CD4-positive, CD25-positive, alpha-beta regulatory T cell (primary cell): ENCODE data around the gene CARM1. TPM values are rescaled to one million over a fixed set of nuclear protein-coding genes. Genes with fewer than 3 reads are reported as not detected.
"Not testable (repeated sequence)": the region's sequence is repeated elsewhere in the genome, so short reads cannot be mapped to it uniquely, and the experiment has no call there.

ENCODE experiments used
- ATAC-seq, 2 donors: fragments of 150-1000 bp; cut with Tn5 transposase; one replicate each; pipeline ENCODE4 v1.10.0; 2021; ENCODE audit warnings: low read depth in 2 of 2, moderate number of reproducible peaks in 2 of 2, moderate library complexity in 1 of 2
- DNase-seq, 3 donors: peaks; one replicate each; pipeline versions ENCODE4 v3.0.0 to v3.0.0-alpha.2; 2012 to 2022; ENCODE audit warnings: mixed read lengths in 1 of 3
- H3K27ac ChIP-seq: one replicate; pipeline ENCODE4 v1.7.0; 2013; ENCODE audit warnings: mild to moderate bottlenecking, low read length; ENCODE audit not compliant: insufficient read depth, poor library complexity, severe bottlenecking
- H3K27me3 ChIP-seq: one replicate; pipeline ENCODE4 v1.7.0; 2013; ENCODE audit warnings: low read length; ENCODE audit not compliant: control insufficient read depth, insufficient read depth
- H3K36me3 ChIP-seq: one replicate; pipeline ENCODE4 v1.7.0; 2013; ENCODE audit warnings: mild to moderate bottlenecking, low read length, moderate library complexity; ENCODE audit not compliant: control insufficient read depth, insufficient read depth
- H3K4me1 ChIP-seq: 2 replicates; pipeline ENCODE4 v1.7.0; 2013; ENCODE audit warnings: mild to moderate bottlenecking, low read length; ENCODE audit not compliant: insufficient read depth, control insufficient read depth, poor library complexity, severe bottlenecking
- H3K4me3 ChIP-seq: one replicate; pipeline ENCODE4 v1.7.0; 2013; ENCODE audit warnings: low read depth, mild to moderate bottlenecking, low read length, moderate library complexity
- H3K9me3 ChIP-seq, 2 experiments: 1 replicate in 1 of 2; 2 replicates in 1 of 2; pipeline ENCODE4 v1.7.0; 2013; ENCODE audit warnings: low read length in 2 of 2, mild to moderate bottlenecking in 1 of 2, moderate library complexity in 1 of 2; ENCODE audit not compliant: control insufficient read depth in 2 of 2
- H3K27ac Mint-ChIP-seq, 3 donors: one replicate each; pipeline ENCODE4 v1.8.0; 2020 to 2022; ENCODE audit warnings: mild to moderate bottlenecking in 3 of 3, mixed read lengths in 3 of 3, moderate library complexity in 2 of 3
- H3K27me3 Mint-ChIP-seq: one replicate; pipeline ENCODE4 v1.8.0; 2022; ENCODE audit warnings: mild to moderate bottlenecking, mixed read lengths
- H3K36me3 Mint-ChIP-seq: one replicate; pipeline ENCODE4 v1.8.0; 2020; ENCODE audit warnings: mixed read lengths
- H3K4me1 Mint-ChIP-seq, 4 donors: one replicate each; pipeline ENCODE4 v1.8.0; 2020 to 2022; ENCODE audit warnings: mixed read lengths in 4 of 4, mild to moderate bottlenecking in 1 of 4
- H3K4me3 Mint-ChIP-seq, 4 donors: one replicate each; pipeline ENCODE4 v1.8.0; 2020 to 2022; ENCODE audit warnings: mild to moderate bottlenecking in 4 of 4, mixed read lengths in 4 of 4, moderate library complexity in 3 of 4
- H3K9me3 Mint-ChIP-seq, 7 donors: one replicate each; pipeline ENCODE4 v1.8.0; 2020 to 2022; ENCODE audit warnings: mixed read lengths in 7 of 7, mild to moderate bottlenecking in 3 of 7, moderate library complexity in 2 of 7
- polyA plus RNA-seq, 4 donors: library from polyadenylated mRNA; unstranded; fragments of 300-500 nt; fragmentation: Illumina TruSeq; gene quantifications; one replicate each; pipeline ENCODE4 v1.2.3, GENCODE V29; 2021
- total RNA-seq: library from RNA; stranded (reverse); gene quantifications from one replicate; pipeline ENCODE4 v1.2.3, GENCODE V29; 2022

The CARM1 gene
- total and polyA plus RNA-seq, 5 donors from 2014 or later = 0.39 to 26.0 (median 0.59) TPM

GRCh38 chr19:10943412-10943811 lies 72.1 kb downstream of the CARM1 start:
- H3K36me3 Mint-ChIP-seq, DNase-seq, H3K27ac Mint-ChIP-seq, H3K4me3 ChIP-seq, H3K4me3 Mint-ChIP-seq, ATAC-seq, H3K4me1 ChIP-seq, H3K36me3 ChIP-seq, H3K27me3 Mint-ChIP-seq, H3K4me1 Mint-ChIP-seq, H3K9me3 Mint-ChIP-seq, H3K27ac ChIP-seq, H3K9me3 ChIP-seq, H3K27me3 ChIP-seq: not testable (repeated sequence)

DNA sequence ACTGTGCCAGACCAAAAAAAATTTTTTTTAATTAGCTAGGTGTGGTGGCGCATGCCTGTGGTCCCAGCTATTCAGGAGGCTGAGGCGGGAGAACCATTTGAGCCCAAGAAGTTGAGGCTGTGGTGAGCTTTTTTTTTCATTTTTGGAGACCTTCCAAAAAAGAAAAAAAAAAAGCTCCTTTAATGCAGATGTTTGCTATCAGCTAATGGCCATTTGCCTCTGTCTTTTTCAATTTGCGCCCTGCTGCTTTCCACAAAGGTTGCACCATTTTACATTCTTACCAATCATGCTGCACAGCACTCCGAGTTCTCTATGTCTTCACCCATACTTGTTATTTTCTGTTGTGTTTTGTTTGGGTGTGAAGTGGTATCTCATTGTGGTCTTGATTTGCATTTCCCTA lies 73.9 kb downstream of the CARM1 start:
- ATAC-seq (no peak), DNase-seq (no peak)
- H3K4me3 ChIP-seq = no peak overlapping the region
- H3K36me3 ChIP-seq = no peaks in the 10 kb centered on the region
- Mint-ChIP-seq H3K27me3 (no peaks in the 10 kb centered on the region), H3K36me3 (no peaks in the 10 kb centered on the region), H3K27ac (no peak overlapping the region), H3K9me3 (no peaks in the 10 kb centered on the region), H3K4me1 (peaks cover 3 to 7% (median 6%) of the 10 kb centered on the region in 4 donors), H3K4me3 (no peak overlapping the region)
- no peak overlapping the region for H3K27ac ChIP-seq
- no peaks in the 10 kb centered on the region for H3K4me1 ChIP-seq
- no peaks in the 10 kb centered on the region for H3K9me3 ChIP-seq
- H3K27me3 ChIP-seq = no peaks in the 10 kb centered on the region

DNA sequence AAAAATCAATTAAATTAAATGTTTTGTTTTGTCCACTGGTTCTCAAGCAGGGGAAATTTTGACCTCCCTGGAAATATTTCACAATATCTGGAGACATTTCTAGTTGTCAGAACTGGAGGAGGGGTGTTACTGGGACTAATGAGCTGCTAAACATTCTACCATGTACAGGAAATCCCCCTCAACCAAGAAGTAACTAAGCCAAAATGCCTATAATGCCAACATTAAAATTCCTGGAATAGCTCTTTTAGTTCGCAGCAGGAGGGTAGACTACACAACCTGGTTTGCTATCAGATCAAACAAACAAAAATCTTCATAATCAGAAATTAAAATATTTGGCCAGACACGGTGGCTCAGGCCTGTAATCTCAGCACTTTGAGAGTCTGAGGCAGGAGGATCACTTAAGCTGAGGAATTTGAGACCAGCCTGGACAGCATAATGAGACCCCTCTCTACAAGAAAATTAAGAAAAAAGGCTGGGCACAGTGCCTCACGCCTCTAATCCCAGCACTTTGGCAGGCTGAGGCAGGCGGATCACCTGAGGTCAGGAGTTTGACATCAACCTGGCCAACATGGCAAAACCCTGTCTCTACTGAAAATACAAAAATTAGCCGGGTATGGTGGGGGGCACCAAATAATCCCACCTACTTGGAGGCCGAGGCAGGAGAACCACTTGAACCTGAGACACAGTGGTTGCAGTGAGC lies 75.8 kb downstream of the CARM1 start:
- no peak overlapping the region for H3K27ac ChIP-seq
- Mint-ChIP-seq H3K4me1 (peaks cover 1 to 4% (median 2%) of the 10 kb centered on the region in 4 donors), H3K36me3 (no peaks in the 10 kb centered on the region), H3K27me3 (no peaks in the 10 kb centered on the region), H3K9me3 (no peaks in the 10 kb centered on the region), H3K27ac (no peak overlapping the region), H3K4me3 (no peak overlapping the region)
- no peaks in the 10 kb centered on the region for H3K36me3 ChIP-seq
- H3K27me3 ChIP-seq = no peaks in the 10 kb centered on the region
- DNase-seq (no peak), ATAC-seq (no peak)
- no peaks in the 10 kb centered on the region for H3K4me1 ChIP-seq
- H3K4me3 ChIP-seq = no peak overlapping the region
- no peaks in the 10 kb centered on the region for H3K9me3 ChIP-seq

DNA sequence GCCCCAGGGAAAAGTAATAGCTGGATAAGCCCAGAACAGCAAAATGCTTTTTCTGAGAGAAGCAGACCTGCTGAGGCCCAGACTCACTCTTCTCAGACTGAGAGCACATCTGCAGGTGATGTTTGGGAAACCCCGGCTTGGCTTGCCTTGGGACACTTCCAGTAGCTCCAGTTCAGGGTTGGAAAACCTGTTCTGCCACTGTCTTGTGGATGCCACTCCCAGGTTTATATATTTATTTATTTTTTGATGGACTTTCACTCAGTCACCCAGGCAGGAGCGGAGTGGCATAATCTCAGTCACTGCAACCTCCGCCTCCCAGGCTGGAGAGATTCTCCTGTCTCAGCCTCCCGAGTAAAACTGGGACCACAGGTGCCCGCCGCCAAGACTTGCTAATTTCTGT lies 81.5 kb downstream of the CARM1 start:
- Histone ChIP-seq H3K27ac (no peak overlapping the region), H3K4me3 (no peak overlapping the region), H3K27me3 (no peaks in the 10 kb centered on the region), H3K36me3 (no peaks in the 10 kb centered on the region), H3K9me3 (no peaks in the 10 kb centered on the region), H3K4me1 (no peaks in the 10 kb centered on the region)
- H3K9me3 Mint-ChIP-seq = no peaks in the 10 kb centered on the region
- DNase-seq = no peak
- no peak for ATAC-seq
- no peaks in the 10 kb centered on the region for H3K36me3 Mint-ChIP-seq
- H3K4me1 Mint-ChIP-seq = no peaks in the 10 kb centered on the region
- no peak overlapping the region for H3K27ac Mint-ChIP-seq
- H3K27me3 Mint-ChIP-seq = no peaks in the 10 kb centered on the region
- H3K4me3 Mint-ChIP-seq = no peak overlapping the region

GRCh38 chr19:10959277-10959968 lies 88.1 kb downstream of the CARM1 start:
- not testable (repeated sequence) for H3K27me3 Mint-ChIP-seq, H3K27me3 ChIP-seq, H3K9me3 Mint-ChIP-seq, H3K36me3 Mint-ChIP-seq, H3K9me3 ChIP-seq, H3K4me3 ChIP-seq, DNase-seq, ATAC-seq, H3K36me3 ChIP-seq
- peak overlapping the region; percentile 32 to 98 (median 88) for H3K4me3 Mint-ChIP-seq
- Histone ChIP-seq H3K4me1 (peaks cover 35% of the 10 kb centered on the region), H3K27ac (peak overlapping the region; percentile 90)
- peaks cover 10 to 39% (median 23%) of the 10 kb centered on the region in 4 donors for H3K4me1 Mint-ChIP-seq
- H3K27ac Mint-ChIP-seq = peak overlapping the region in 2 of 3 donors; percentile 82 to 94

DNA sequence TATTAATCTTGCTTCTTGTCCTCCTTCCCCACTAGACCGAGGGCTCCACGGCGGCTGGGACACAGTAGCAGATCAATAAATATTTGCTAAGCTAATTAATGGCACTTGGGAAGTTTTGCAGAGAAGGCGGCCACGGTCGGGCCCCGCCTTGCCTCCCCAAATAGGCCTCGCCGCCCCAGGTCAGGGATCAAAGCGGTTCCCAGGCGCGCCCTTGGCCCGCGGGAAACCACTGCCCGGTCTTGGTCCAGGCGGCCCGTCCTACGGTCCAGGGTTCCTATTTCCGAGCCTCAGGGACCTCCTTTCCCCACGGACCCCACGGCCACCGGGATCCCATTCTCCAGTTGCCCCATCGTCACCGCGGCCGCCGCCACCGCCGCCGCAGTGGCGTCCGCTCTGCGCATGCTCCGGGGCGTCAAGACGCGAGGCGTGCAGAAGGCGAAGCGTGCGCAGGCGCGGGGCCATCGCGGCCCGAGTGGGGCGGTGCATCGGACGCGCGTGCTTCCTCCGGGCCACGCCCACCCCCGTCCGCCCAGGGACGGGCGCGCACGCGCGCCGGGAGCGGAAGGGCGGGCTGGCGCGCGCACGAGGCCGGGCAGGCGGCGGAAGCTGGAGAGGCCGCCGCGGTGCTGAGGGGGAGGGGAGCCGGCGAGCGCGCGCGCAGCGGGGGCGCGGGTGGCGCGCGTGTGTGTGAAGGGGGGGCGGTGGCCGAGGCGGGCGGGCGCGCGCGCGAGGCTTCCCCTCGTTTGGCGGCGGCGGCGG lies 89.1 kb downstream of the CARM1 start, which contains the start of gene SMARCA4:
Gene SMARCA4, plus strand, starts transcription at position 717 of the 759 bp plus-strand sequence. CDS start 23,122 bp downstream, outside the sequence.
- H3K4me1 Mint-ChIP-seq = peaks cover 14 to 49% (median 28%) of the 10 kb centered on the region in 4 donors
- no peaks in the 10 kb centered on the region for H3K9me3 ChIP-seq
- peak; percentile 82 to 85 for ATAC-seq
- peaks cover 38% of the 10 kb centered on the region for H3K4me1 ChIP-seq
- peak within 1 kb of the TSS; percentile 82 to 94 (median 93) for H3K27ac Mint-ChIP-seq
- peak within 1 kb of the TSS; percentile 90 to 98 (median 95) for H3K4me3 Mint-ChIP-seq
- DNase-seq = peak; percentile 97 to 98 (median 97)
- H3K27me3 Mint-ChIP-seq = peaks cover 4% of the 10 kb centered on the region
- no peaks in the 10 kb centered on the region for H3K9me3 Mint-ChIP-seq
- H3K36me3 Mint-ChIP-seq = peaks cover 3% of the 10 kb centered on the region
- no peaks in the 10 kb centered on the region for H3K36me3 ChIP-seq
- H3K27ac ChIP-seq = peak within 1 kb of the TSS; percentile 90
- no peaks in the 10 kb centered on the region for H3K27me3 ChIP-seq
- H3K4me3 ChIP-seq = peak within 1 kb of the TSS; percentile 86

GRCh38 chr19:10961073-10961860 lies 89.9 kb downstream of the CARM1 start:
- H3K4me1 ChIP-seq = peaks cover 38% of the 10 kb centered on the region
- H3K4me1 Mint-ChIP-seq = peaks cover 18 to 52% (median 31%) of the 10 kb centered on the region in 4 donors
- peak; percentile 18 to 29 for ATAC-seq
- no peaks in the 10 kb centered on the region for H3K36me3 ChIP-seq
- H3K27ac ChIP-seq = peak overlapping the region; percentile 67
- no peaks in the 10 kb centered on the region for H3K27me3 ChIP-seq
- peak overlapping the region; percentile 63 to 93 (median 88) for H3K27ac Mint-ChIP-seq
- H3K27me3 Mint-ChIP-seq = peaks cover 4% of the 10 kb centered on the region
- no peaks in the 10 kb centered on the region for H3K9me3 ChIP-seq
- H3K4me3 ChIP-seq = peak overlapping the region; percentile 86
- H3K4me3 Mint-ChIP-seq = peak overlapping the region; percentile 84 to 97 (median 92)
- DNase-seq = peak in 2 of 3 donors; percentile 14 to 24
- peaks cover 6% of the 10 kb centered on the region for H3K36me3 Mint-ChIP-seq
- no peaks in the 10 kb centered on the region for H3K9me3 Mint-ChIP-seq
